ENCODE data around the gene TMEM229B. TPM values are rescaled to one million over a fixed set of nuclear protein-coding genes. Genes with fewer than 3 reads are reported as not detected.

TMEM229B gene
- total and polyA plus RNA-seq, 2 donors (not counting 1 experiment from before 2014, with no cell fraction given), result 6.9 to 8.2 TPM

DNA sequence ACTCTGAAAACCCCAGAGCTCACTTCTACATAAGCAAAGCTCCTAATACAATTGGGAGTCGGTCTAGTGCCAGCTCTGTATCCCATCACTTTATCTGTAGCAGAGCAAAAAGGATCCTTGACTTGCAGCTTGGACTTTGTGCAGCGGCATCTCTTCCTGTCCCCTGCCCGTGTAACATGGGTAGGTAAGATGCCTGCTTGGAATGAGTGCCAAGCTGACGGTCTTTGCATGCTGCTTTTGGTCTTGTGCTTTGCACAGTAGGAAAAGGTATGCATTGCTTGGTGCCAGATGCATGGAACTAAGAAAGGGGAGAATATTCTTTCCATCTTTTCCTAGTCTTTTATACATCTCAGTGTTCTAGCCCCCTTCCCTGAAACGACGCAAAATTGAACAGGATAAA lies 37.7 kb upstream of the TMEM229B start:
- H3K4me3 Mint-ChIP-seq, result no peak overlapping the region
- POLR2A ChIA-PET, result no interaction called here
- 83% methylated on average over 4 of the region's 6 CpGs for WGBS (ENCODE audit: insufficient coverage)

DNA sequence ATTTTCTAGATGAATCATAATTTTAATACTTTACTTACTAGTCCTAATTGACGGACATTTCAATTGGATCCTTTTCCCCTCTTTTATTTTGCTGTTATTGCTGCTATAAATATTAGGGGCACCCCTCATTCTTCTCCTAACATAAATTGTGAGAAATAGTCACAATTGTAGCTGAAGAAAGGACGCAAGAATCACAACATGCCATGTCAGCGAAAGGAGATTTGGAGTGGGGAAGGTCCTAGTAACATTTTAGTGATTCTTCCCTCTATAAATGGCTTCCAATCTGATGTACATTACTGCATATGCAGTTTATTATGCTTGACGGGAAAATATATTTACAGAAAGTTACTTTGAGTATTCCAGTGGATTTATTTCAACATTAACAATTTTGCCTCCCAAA lies 36.9 kb upstream of the TMEM229B start:
- H3K79me2 ChIP-seq (ENCODE audit: control insufficient read depth, insufficient read depth, low read length), result no peaks in the 10 kb centered on the region
- H4K20me1 ChIP-seq (ENCODE audit: control insufficient read depth, insufficient read depth, low read length, poor library complexity, severe bottlenecking), result no peaks in the 10 kb centered on the region
- H3K4me2 ChIP-seq (replicated peaks; ENCODE audit: low read depth, low read length, poor library complexity, severe bottlenecking), result no peak overlapping the region
- no peak overlapping the region for H3K4me3 ChIP-seq (ENCODE audit: control extremely low read depth in 1 of 5, extremely low read depth in 1 of 5, insufficient read depth in 1 of 5, low read depth in 2 of 5, low read length in 4 of 5)
- Mint-ChIP-seq H3K9me3 (ENCODE audit: insufficient read depth) (no peaks in the 10 kb centered on the region), H3K27me3 (peaks cover 58% of the 10 kb centered on the region), H3K27ac (no peak overlapping the region), H3K4me3 (no peak overlapping the region), H3K4me1 (peaks cover 2% of the 10 kb centered on the region)
- CTCF ChIA-PET, result interaction anchor here (1.1 to 4.3 kb wide), 10 partner anchors 9 to 179 kb away, joined by 3 to 65 read pairs (median 18); partner anchors contain the start of gene TMEM229B
- peaks cover 0 to 3% of the 10 kb centered on the region in 2 donors for H3K4me1 ChIP-seq (ENCODE audit: control insufficient read depth in 2 of 2, insufficient read depth in 2 of 2, low read length in 2 of 2)
- intact Hi-C loops (cut with micrococcal nuclease), result no loop called here
- H3K27me3 ChIP-seq (replicated peaks in 1 of 4; ENCODE audit: control extremely low read depth in 1 of 4, control insufficient read depth in 3 of 4, insufficient read depth in 4 of 4, low read length in 3 of 4), result peaks cover 0 to 34% (median 15%) of the 10 kb centered on the region in 4 experiments
- H3K9ac ChIP-seq (ENCODE audit: low read length), result no peak overlapping the region
- DNase-seq, result no peak
- TF ChIP-seq, protein P1, sequence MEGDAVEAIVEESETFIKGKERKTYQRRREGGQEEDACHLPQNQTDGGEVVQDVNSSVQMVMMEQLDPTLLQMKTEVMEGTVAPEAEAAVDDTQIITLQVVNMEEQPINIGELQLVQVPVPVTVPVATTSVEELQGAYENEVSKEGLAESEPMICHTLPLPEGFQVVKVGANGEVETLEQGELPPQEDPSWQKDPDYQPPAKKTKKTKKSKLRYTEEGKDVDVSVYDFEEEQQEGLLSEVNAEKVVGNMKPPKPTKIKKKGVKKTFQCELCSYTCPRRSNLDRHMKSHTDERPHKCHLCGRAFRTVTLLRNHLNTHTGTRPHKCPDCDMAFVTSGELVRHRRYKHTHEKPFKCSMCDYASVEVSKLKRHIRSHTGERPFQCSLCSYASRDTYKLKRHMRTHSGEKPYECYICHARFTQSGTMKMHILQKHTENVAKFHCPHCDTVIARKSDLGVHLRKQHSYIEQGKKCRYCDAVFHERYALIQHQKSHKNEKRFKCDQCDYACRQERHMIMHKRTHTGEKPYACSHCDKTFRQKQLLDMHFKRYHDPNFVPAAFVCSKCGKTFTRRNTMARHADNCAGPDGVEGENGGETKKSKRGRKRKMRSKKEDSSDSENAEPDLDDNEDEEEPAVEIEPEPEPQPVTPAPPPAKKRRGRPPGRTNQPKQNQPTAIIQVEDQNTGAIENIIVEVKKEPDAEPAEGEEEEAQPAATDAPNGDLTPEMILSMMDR (IDR thresholded peaks at IDR 0.05), result no peak
- no peak for TF ChIP-seq EZH2 (IDR thresholded peaks at IDR 0.05; ENCODE audit: borderline replicate concordance, insufficient read depth, low read depth, low read length, poor library complexity, severe bottlenecking)
- no peak overlapping the region for H3K27ac ChIP-seq (ENCODE audit: low read length in 2 of 2)
- WGBS (ENCODE audit: insufficient coverage), result no CpG with 5 or more reads among the region's 4 CpGs
- H3K9me3 ChIP-seq (ENCODE audit: control extremely low read depth in 1 of 3, control insufficient read depth in 2 of 3, insufficient read depth in 1 of 3, low read length in 2 of 3), result no peaks in the 10 kb centered on the region
- POLR2A ChIA-PET, result no interaction called here
- no peak overlapping the region for H2AFZ ChIP-seq (ENCODE audit: insufficient read depth, low read depth, low read length, poor library complexity, severe bottlenecking)
- H3K36me3 ChIP-seq (replicated peaks in 1 of 2; ENCODE audit: control extremely low read depth in 1 of 2, control insufficient read depth in 1 of 2, extremely low read depth in 1 of 2, insufficient read depth in 2 of 2, low read length in 1 of 2), result no peaks in the 10 kb centered on the region
- ATAC-seq (ENCODE audit: low read depth), result no peak

More for the DNA sequence above, 37.7 kb upstream of the TMEM229B start:
- ATAC-seq (ENCODE audit: low read depth), result no peak
- Mint-ChIP-seq H3K9me3 (ENCODE audit: insufficient read depth) (no peaks in the 10 kb centered on the region), H3K27ac (no peak overlapping the region), H3K27me3 (peaks cover 60% of the 10 kb centered on the region), H3K4me1 (peaks cover 2% of the 10 kb centered on the region)
- H3K79me2 ChIP-seq (ENCODE audit: control insufficient read depth, insufficient read depth, low read length), result no peaks in the 10 kb centered on the region
- no peaks in the 10 kb centered on the region for H3K9me3 ChIP-seq (ENCODE audit: control extremely low read depth in 1 of 3, control insufficient read depth in 2 of 3, insufficient read depth in 1 of 3, low read length in 2 of 3)
- CTCF ChIA-PET, result interaction anchor here (0.9 to 4.3 kb wide), 22 partner anchors 8 to 178 kb away, joined by 3 to 65 read pairs (median 6); partner anchors contain the start of gene TMEM229B
- no peak overlapping the region for H2AFZ ChIP-seq (ENCODE audit: insufficient read depth, low read depth, low read length, poor library complexity, severe bottlenecking)
- peaks cover 0 to 3% of the 10 kb centered on the region in 2 donors for H3K4me1 ChIP-seq (ENCODE audit: control insufficient read depth in 2 of 2, insufficient read depth in 2 of 2, low read length in 2 of 2)
- TF ChIP-seq EZH2 (IDR thresholded peaks at IDR 0.05; ENCODE audit: borderline replicate concordance, insufficient read depth, low read depth, low read length, poor library complexity, severe bottlenecking), result no peak
- TF ChIP-seq, protein P1 (IDR thresholded peaks at IDR 0.05), result no peak
- H3K9ac ChIP-seq (ENCODE audit: low read length), result no peak overlapping the region
- no peak for DNase-seq
- H3K4me3 ChIP-seq (ENCODE audit: control extremely low read depth in 1 of 5, extremely low read depth in 1 of 5, insufficient read depth in 1 of 5, low read depth in 2 of 5, low read length in 4 of 5), result no peak overlapping the region
- no peaks in the 10 kb centered on the region for H4K20me1 ChIP-seq (ENCODE audit: control insufficient read depth, insufficient read depth, low read length, poor library complexity, severe bottlenecking)
- peaks cover 0 to 35% (median 15%) of the 10 kb centered on the region in 4 experiments for H3K27me3 ChIP-seq (replicated peaks in 1 of 4; ENCODE audit: control extremely low read depth in 1 of 4, control insufficient read depth in 3 of 4, insufficient read depth in 4 of 4, low read length in 3 of 4)
- H3K4me2 ChIP-seq (replicated peaks; ENCODE audit: low read depth, low read length, poor library complexity, severe bottlenecking), result no peak overlapping the region
- H3K27ac ChIP-seq (ENCODE audit: low read length in 2 of 2), result no peak overlapping the region
- no peaks in the 10 kb centered on the region for H3K36me3 ChIP-seq (replicated peaks in 1 of 2; ENCODE audit: control extremely low read depth in 1 of 2, control insufficient read depth in 1 of 2, extremely low read depth in 1 of 2, insufficient read depth in 2 of 2, low read length in 1 of 2)
- intact Hi-C loops (cut with micrococcal nuclease), result loop anchor here (1.0 to 2.0 kb wide), 4 partner anchors 38 to 141 kb away; partner anchors contain the start of gene TMEM229B
